Karpas-422 (cell line): ENCODE results near the gene UBL7. TPM values are rescaled to one million over a fixed set of nuclear protein-coding genes. Genes with fewer than 3 reads are reported as not detected.
A peak's percentile ranks its signal among the peaks of the same experiment; 100 is the strongest.

ENCODE experiments used
- DNase-seq: peaks from one replicate; pipeline ENCODE4 v3.0.0-alpha.2; 2015
- H2AFZ ChIP-seq: fragments of 200-600 bp; sonication (generic); 2 replicates; pipeline ENCODE4 v1.6.1; 2014; ENCODE audit warnings: antibody characterized with exemption, low read length, mixed read lengths
- H3K27ac ChIP-seq: fragments of 200-600 bp; sonication (generic); 2 replicates; pipeline ENCODE4 v1.5.1; 2014; ENCODE audit warnings: mild to moderate bottlenecking, low read length, moderate library complexity
- H3K27me3 ChIP-seq: fragments of 200-600 bp; sonication (generic); 2 replicates; pipeline ENCODE4 v1.6.1; 2014; ENCODE audit warnings: low read length, mixed read lengths
- H3K36me3 ChIP-seq: fragments of 200-600 bp; sonication (generic); 2 replicates; pipeline ENCODE4 v1.6.1; 2014; ENCODE audit warnings: low read length, mixed read lengths; ENCODE audit not compliant: insufficient read depth
- H3K4me1 ChIP-seq: fragments of 200-600 bp; sonication (generic); 2 replicates; pipeline ENCODE4 v1.6.1; 2014; ENCODE audit warnings: mild to moderate bottlenecking, low read length, mixed read lengths
- H3K4me2 ChIP-seq: fragments of 200-600 bp; sonication (generic); 2 replicates; pipeline ENCODE4 v1.6.1; 2014; ENCODE audit warnings: low read length, low read depth, mild to moderate bottlenecking; ENCODE audit not compliant: poor library complexity, severe bottlenecking
- H3K4me3 ChIP-seq: fragments of 200-600 bp; sonication (generic); 2 replicates; pipeline ENCODE4 v1.5.1; 2014; ENCODE audit warnings: mild to moderate bottlenecking, antibody characterized with exemption, low read length, mixed read lengths
- H3K79me2 ChIP-seq: fragments of 200-600 bp; sonication (generic); 2 replicates; pipeline ENCODE4 v1.6.1; 2014; ENCODE audit warnings: mild to moderate bottlenecking, low read length, mixed read lengths
- H3K9ac ChIP-seq: fragments of 200-600 bp; sonication (generic); 2 replicates; pipeline ENCODE4 v1.6.0; 2014; ENCODE audit warnings: low read length
- H3K9me2 ChIP-seq: fragments of 200-600 bp; sonication (generic), shearing (Covaris generic); replicated peaks from 2 replicates; pipeline ENCODE4 v1.6.0; 2014; ENCODE audit warnings: mild to moderate bottlenecking, low read length, moderate library complexity; ENCODE audit not compliant: insufficient read depth
- H3K9me3 ChIP-seq: fragments of 300-700, 200-600 bp; sonication (generic); 2 replicates; pipeline ENCODE4 v1.6.1; 2014; ENCODE audit warnings: low read length, mixed read lengths
- H4K20me1 ChIP-seq: fragments of 200-600 bp; sonication (generic); 2 replicates; pipeline ENCODE4 v1.6.1; 2014; ENCODE audit warnings: mild to moderate bottlenecking, antibody characterized with exemption, low read length, low read depth; ENCODE audit not compliant: insufficient read depth
- total RNA-seq: library from RNA; depleted of rRNA; stranded (reverse); fragments of >200 nt; shearing (Covaris generic); gene quantifications from 2 replicates; pipeline ENCODE4 v1.2.3, GENCODE V29; 2014; ENCODE audit warnings: low replicate concordance

The UBL7 gene
- total RNA-seq, 1 experiment from 2014 or later, result 84.2 TPM

DNA sequence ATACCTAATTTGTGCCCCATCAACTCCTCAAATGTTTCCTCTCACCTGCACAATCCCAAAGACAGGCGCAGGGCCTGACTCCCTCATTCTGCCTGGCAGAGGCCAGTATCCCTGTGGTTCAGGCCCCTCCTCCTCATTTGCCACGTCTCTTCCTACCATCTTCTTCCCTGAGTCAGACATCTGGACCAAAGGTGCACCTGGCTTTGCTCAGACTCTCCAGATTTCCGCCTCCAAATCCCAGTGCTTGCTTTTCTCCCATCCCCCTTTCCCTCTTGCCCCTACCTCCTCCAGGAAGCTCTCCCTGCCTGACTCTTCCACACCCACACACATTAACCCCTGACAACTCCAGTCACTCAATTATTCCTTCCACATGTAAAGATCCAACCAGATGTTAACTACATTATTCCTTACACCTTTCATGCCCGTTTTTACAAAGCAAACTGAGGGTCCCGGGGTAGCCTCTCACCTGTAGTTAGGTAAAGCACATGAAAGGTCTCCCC lies 46.8 kb downstream of the UBL7 start:
- peaks cover 9% of the 10 kb centered on the region; the same call in 1 of the 2 replicates for H3K36me3 ChIP-seq
- H2AFZ ChIP-seq, result no peak overlapping the region
- no peak overlapping the region for H3K9ac ChIP-seq
- H3K27me3 ChIP-seq, result no peaks in the 10 kb centered on the region
- H4K20me1 ChIP-seq, result peaks cover 29% of the 10 kb centered on the region; the same call in 1 of the 2 replicates
- DNase-seq, result no peak
- no peaks in the 10 kb centered on the region for H3K9me3 ChIP-seq
- H3K4me1 ChIP-seq, result peaks cover 92% of the 10 kb centered on the region
- no peaks in the 10 kb centered on the region for H3K79me2 ChIP-seq
- no peak overlapping the region for H3K4me2 ChIP-seq
- no peak overlapping the region for H3K27ac ChIP-seq
- no peaks in the 10 kb centered on the region for H3K9me2 ChIP-seq
- no peak overlapping the region for H3K4me3 ChIP-seq

GRCh38 chr15:74413350-74414080 lies 47.4 kb downstream of the UBL7 start:
- H3K27ac ChIP-seq, result no peak overlapping the region
- no peak overlapping the region for H3K4me3 ChIP-seq
- no peak for DNase-seq
- H3K4me1 ChIP-seq, result peaks cover 95% of the 10 kb centered on the region
- H2AFZ ChIP-seq, result no peak overlapping the region
- no peak overlapping the region for H3K4me2 ChIP-seq
- H3K27me3 ChIP-seq, result no peaks in the 10 kb centered on the region
- no peaks in the 10 kb centered on the region for H3K79me2 ChIP-seq
- H3K9me2 ChIP-seq, result no peaks in the 10 kb centered on the region
- peaks cover 23% of the 10 kb centered on the region; the same call in 1 of the 2 replicates for H4K20me1 ChIP-seq
- no peaks in the 10 kb centered on the region for H3K9me3 ChIP-seq
- no peak overlapping the region for H3K9ac ChIP-seq
- peaks cover 9% of the 10 kb centered on the region; the same call in 1 of the 2 replicates for H3K36me3 ChIP-seq

DNA sequence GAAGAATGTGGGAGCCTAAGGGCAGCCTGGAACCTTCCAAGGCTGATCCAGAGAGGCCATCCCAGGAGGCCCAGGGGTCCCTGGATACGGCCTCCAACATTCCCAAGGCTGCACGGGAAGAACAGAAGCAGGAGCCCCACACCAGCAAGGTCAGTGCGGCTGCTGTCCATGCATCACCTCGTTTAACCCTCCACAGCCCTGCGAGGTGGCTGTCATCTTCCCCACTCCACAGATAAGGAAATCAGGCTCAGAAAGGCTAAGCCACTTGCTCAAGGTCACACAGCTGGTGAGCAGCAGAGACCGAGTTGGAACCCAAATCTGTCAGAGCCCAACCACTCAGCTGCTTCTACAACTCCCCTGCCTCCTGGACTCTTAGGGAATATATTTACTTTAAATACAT lies 48.8 kb downstream of the UBL7 start:
- peaks cover 9% of the 10 kb centered on the region; the same call in 1 of the 2 replicates for H3K36me3 ChIP-seq
- H3K9ac ChIP-seq, result peak overlapping the region; percentile 52
- no peak for DNase-seq
- no peaks in the 10 kb centered on the region for H3K9me3 ChIP-seq
- peak overlapping the region; percentile 51 for H3K27ac ChIP-seq
- H4K20me1 ChIP-seq, result peaks cover 13% of the 10 kb centered on the region; the same call in 1 of the 2 replicates
- no peaks in the 10 kb centered on the region for H3K9me2 ChIP-seq
- peak overlapping the region; percentile 69 for H3K4me2 ChIP-seq
- H3K4me3 ChIP-seq, result peak overlapping the region; percentile 29; the same call in 1 of the 2 replicates
- no peaks in the 10 kb centered on the region for H3K27me3 ChIP-seq
- no peaks in the 10 kb centered on the region for H3K79me2 ChIP-seq
- H2AFZ ChIP-seq, result no peak overlapping the region
- peaks cover 95% of the 10 kb centered on the region for H3K4me1 ChIP-seq

DNA sequence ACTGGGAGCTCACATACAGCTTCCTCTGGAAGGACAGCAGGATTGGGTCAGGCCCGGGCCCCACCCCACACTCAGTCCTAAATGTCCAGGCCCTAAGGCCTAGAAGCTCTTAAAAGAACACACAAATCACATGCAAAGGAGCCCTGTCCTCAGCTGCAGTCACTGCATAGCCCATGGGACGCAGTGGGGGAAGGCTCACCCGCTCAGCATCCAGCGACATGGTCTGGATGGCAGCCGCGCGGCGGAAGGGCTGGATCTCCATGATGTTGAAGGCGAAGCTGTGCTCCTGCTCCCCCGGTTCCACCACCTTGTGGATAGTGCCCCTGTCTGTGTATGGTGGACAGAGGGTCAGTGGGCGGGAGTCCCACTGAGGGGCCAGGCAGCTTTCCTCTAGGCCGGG lies 49.3 kb downstream of the UBL7 start:
- peak overlapping the region; percentile 52 for H3K9ac ChIP-seq
- no peak overlapping the region for H2AFZ ChIP-seq
- H3K79me2 ChIP-seq, result no peaks in the 10 kb centered on the region
- H3K27me3 ChIP-seq, result no peaks in the 10 kb centered on the region
- H3K4me1 ChIP-seq, result peaks cover 95% of the 10 kb centered on the region
- no peaks in the 10 kb centered on the region for H3K9me2 ChIP-seq
- peak; percentile 84 for DNase-seq
- H3K36me3 ChIP-seq, result peaks cover 9% of the 10 kb centered on the region; the same call in 1 of the 2 replicates
- peaks cover 10% of the 10 kb centered on the region; the same call in 1 of the 2 replicates for H4K20me1 ChIP-seq
- H3K9me3 ChIP-seq, result no peaks in the 10 kb centered on the region
- peak overlapping the region; percentile 51 for H3K27ac ChIP-seq
- H3K4me2 ChIP-seq, result peak overlapping the region; percentile 69
- peak overlapping the region; percentile 50 for H3K4me3 ChIP-seq

DNA sequence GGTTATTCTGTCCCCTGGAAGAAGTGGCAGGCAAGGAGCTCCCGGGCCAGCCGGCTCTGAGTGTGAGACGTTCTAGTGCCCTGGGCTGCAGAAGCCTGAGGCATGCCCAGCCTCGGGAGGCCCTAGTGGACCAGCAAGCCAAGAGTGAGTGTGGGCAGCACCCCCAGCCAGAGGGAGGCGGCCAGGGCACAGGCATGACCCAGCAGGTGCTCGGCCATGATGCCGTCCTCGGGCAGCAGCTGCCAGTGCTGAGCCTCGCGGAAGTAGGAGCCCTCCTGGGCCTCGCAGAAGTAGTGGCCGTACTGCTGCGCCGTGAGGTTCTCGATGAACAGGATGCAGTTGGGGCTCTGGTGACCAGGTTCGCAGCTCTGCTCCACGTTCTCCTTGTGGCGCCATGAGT lies 50.5 kb downstream of the UBL7 start:
- Histone ChIP-seq H3K4me1 (peaks cover 95% of the 10 kb centered on the region), H3K27ac (peak overlapping the region; percentile 21; the same call in 1 of the 2 replicates), H3K36me3 (peaks cover 9% of the 10 kb centered on the region; the same call in 1 of the 2 replicates), H3K4me2 (no peak overlapping the region), H3K9ac (no peak overlapping the region), H3K4me3 (no peak overlapping the region), H2AFZ (no peak overlapping the region), H4K20me1 (peaks cover 4% of the 10 kb centered on the region; the same call in 1 of the 2 replicates), H3K9me3 (no peaks in the 10 kb centered on the region), H3K9me2 (no peaks in the 10 kb centered on the region), H3K79me2 (no peaks in the 10 kb centered on the region), H3K27me3 (no peaks in the 10 kb centered on the region)
- no peak for DNase-seq

GRCh38 chr15:74409225-74409624 lies 51.7 kb downstream of the UBL7 start:
- H3K4me3 ChIP-seq, result no peak overlapping the region
- H3K9ac ChIP-seq, result no peak overlapping the region
- peaks cover 9% of the 10 kb centered on the region; the same call in 1 of the 2 replicates for H3K36me3 ChIP-seq
- H2AFZ ChIP-seq, result no peak overlapping the region
- 0 out of 2 replicates have a peak, but pooled peaks cover 4% of the 10 kb centered on the region for H4K20me1 ChIP-seq
- no peak for DNase-seq
- no peaks in the 10 kb centered on the region for H3K79me2 ChIP-seq
- H3K27ac ChIP-seq, result no peak overlapping the region
- peaks cover 95% of the 10 kb centered on the region for H3K4me1 ChIP-seq
- H3K27me3 ChIP-seq, result no peaks in the 10 kb centered on the region
- H3K9me2 ChIP-seq, result no peaks in the 10 kb centered on the region
- H3K9me3 ChIP-seq, result no peaks in the 10 kb centered on the region
- no peak overlapping the region for H3K4me2 ChIP-seq

DNA sequence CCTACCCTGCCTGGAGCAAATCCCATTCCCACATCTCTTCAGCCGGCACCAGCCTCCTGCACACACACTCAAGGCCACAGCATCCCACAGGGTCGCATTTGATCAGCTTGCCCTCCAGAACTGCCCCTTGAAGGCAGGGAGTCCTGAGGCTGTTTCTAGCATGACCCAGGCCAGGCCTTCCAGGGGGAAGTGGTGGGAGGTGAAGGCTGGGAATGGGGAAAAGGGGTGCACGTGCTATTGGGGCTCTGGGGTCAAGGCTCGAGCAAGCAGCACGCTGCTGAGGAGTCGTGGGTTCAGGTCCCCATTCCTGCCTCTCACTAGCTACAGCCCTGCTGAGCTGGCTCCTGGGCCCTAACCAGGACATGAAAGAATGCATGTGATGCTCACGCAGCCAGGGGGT lies 52.1 kb downstream of the UBL7 start:
- H3K36me3 ChIP-seq, result peaks cover 9% of the 10 kb centered on the region; the same call in 1 of the 2 replicates
- H3K9ac ChIP-seq, result 0 out of 2 replicates have a peak overlapping the region, but pooled peaks have one; percentile 2
- no peaks in the 10 kb centered on the region for H3K79me2 ChIP-seq

DNA sequence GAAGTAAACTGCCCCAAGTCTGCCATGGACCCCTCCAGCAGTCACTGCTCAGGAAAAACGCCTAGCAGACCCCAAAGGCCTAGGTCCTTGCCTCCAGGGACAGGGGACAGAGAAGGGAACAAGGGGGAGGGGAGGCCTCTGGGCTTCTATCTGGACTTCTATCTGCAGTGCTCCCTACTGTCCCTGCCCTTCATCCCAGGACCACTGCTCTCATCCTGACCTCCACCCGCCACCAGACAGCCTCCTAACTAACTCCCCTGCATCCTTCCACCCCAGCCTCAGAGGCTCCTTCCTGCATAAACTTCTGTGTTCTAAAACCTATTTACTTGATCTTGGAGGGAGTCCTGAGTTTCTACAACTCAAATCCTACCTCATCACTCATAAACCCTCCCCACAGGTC lies 52.6 kb downstream of the UBL7 start:
- Histone ChIP-seq H3K9me2 (no peaks in the 10 kb centered on the region), H3K4me3 (no peak overlapping the region), H3K9ac (0 out of 2 replicates have a peak overlapping the region, but pooled peaks have one; percentile 2), H3K27ac (peak overlapping the region; percentile 23; the same call in 1 of the 2 replicates), H4K20me1 (0 out of 2 replicates have a peak, but pooled peaks cover under 1% of the 10 kb centered on the region), H3K9me3 (no peaks in the 10 kb centered on the region), H3K36me3 (peaks cover 9% of the 10 kb centered on the region; the same call in 1 of the 2 replicates), H2AFZ (no peak overlapping the region), H3K79me2 (no peaks in the 10 kb centered on the region), H3K4me1 (peaks cover 97% of the 10 kb centered on the region), H3K4me2 (no peak overlapping the region), H3K27me3 (no peaks in the 10 kb centered on the region)
- DNase-seq, result no peak

More for the DNA sequence above, 52.1 kb downstream of the UBL7 start:
- peak overlapping the region; percentile 23; the same call in 1 of the 2 replicates for H3K27ac ChIP-seq
- no peaks in the 10 kb centered on the region for H3K9me2 ChIP-seq
- no peaks in the 10 kb centered on the region for H3K9me3 ChIP-seq
- DNase-seq, result no peak
- no peak overlapping the region for H3K4me3 ChIP-seq
- no peaks in the 10 kb centered on the region for H3K27me3 ChIP-seq
- H2AFZ ChIP-seq, result no peak overlapping the region
- H3K4me1 ChIP-seq, result peaks cover 97% of the 10 kb centered on the region
- 0 out of 2 replicates have a peak, but pooled peaks cover 4% of the 10 kb centered on the region for H4K20me1 ChIP-seq
- H3K4me2 ChIP-seq, result no peak overlapping the region
